ENCODE results near the gene KRTAP12-3.
A peak's percentile ranks its signal among the peaks of the same experiment; 100 is the strongest.

The KRTAP12-3 gene

GRCh38 chr21:44615911-44616590, 41.7 kb upstream of the KRTAP12-3 start:
- Histone ChIP-seq H3K4me3 (no peak overlapping the region), H3K9me3 (peaks cover 0 to 13% (median 6%) of the 10 kb centered on the region in 3 donors), H3K27ac (no peak overlapping the region), H3K36me3 (no peaks in the 10 kb centered on the region), H3K27me3 (peaks cover 0 to 41% of the 10 kb centered on the region in 2 donors), H3K4me1 (no peaks in the 10 kb centered on the region)
- intact Hi-C loops (cut with DNase I; ENCODE audit: low total_unique reads), result no loop called here
- TF ChIP-seq, protein P1, sequence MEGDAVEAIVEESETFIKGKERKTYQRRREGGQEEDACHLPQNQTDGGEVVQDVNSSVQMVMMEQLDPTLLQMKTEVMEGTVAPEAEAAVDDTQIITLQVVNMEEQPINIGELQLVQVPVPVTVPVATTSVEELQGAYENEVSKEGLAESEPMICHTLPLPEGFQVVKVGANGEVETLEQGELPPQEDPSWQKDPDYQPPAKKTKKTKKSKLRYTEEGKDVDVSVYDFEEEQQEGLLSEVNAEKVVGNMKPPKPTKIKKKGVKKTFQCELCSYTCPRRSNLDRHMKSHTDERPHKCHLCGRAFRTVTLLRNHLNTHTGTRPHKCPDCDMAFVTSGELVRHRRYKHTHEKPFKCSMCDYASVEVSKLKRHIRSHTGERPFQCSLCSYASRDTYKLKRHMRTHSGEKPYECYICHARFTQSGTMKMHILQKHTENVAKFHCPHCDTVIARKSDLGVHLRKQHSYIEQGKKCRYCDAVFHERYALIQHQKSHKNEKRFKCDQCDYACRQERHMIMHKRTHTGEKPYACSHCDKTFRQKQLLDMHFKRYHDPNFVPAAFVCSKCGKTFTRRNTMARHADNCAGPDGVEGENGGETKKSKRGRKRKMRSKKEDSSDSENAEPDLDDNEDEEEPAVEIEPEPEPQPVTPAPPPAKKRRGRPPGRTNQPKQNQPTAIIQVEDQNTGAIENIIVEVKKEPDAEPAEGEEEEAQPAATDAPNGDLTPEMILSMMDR (IDR thresholded peaks at IDR 0.05), result no peak
- DNase-seq, result no peak

GRCh38 chr21:44616591-44616926, 41.2 kb upstream of the KRTAP12-3 start:
- Histone ChIP-seq H3K27me3 (peaks cover 0 to 41% of the 10 kb centered on the region in 2 donors), H3K27ac (no peak overlapping the region), H3K4me3 (no peak overlapping the region), H3K4me1 (no peaks in the 10 kb centered on the region), H3K36me3 (no peaks in the 10 kb centered on the region), H3K9me3 (peaks cover 0 to 10% (median 3%) of the 10 kb centered on the region in 3 donors)
- no peak for DNase-seq
- TF ChIP-seq, protein P1 (IDR thresholded peaks at IDR 0.05), result no peak
- intact Hi-C loops (cut with DNase I; ENCODE audit: low total_unique reads), result no loop called here

- Histone ChIP-seq H3K27me3 (peaks cover 0 to 40% of the 10 kb centered on the region in 2 donors), H3K27ac (no peak overlapping the region)
- intact Hi-C loops (cut with DNase I; ENCODE audit: low total_unique reads), result no loop called here
Observed at GRCh38 chr21:44617071-44617501, 40.6 kb upstream of the KRTAP12-3 start.

GRCh38 chr21:44618504-44618903, 39.2 kb upstream of the KRTAP12-3 start:
- no peaks in the 10 kb centered on the region for H3K36me3 ChIP-seq

More at GRCh38 chr21:44617071-44617501, 40.6 kb upstream of the KRTAP12-3 start:
- no peak for DNase-seq
- H3K9me3 ChIP-seq, result peaks cover 0 to 5% (median 0%) of the 10 kb centered on the region in 3 donors
- no peaks in the 10 kb centered on the region for H3K36me3 ChIP-seq
- no peaks in the 10 kb centered on the region for H3K4me1 ChIP-seq
- TF ChIP-seq, protein P1 (IDR thresholded peaks at IDR 0.05), result no peak
- H3K4me3 ChIP-seq, result no peak overlapping the region

GRCh38 chr21:44618909-44619308, 38.8 kb upstream of the KRTAP12-3 start:
- intact Hi-C loops (cut with DNase I; ENCODE audit: low total_unique reads), result no loop called here
- no peak for DNase-seq
- Histone ChIP-seq H3K4me1 (no peaks in the 10 kb centered on the region), H3K4me3 (no peak overlapping the region), H3K27me3 (peaks cover 0 to 23% of the 10 kb centered on the region in 2 donors), H3K9me3 (peaks cover 0 to 14% (median 3%) of the 10 kb centered on the region in 3 donors), H3K27ac (no peak overlapping the region), H3K36me3 (no peaks in the 10 kb centered on the region)
- TF ChIP-seq, protein P1 (IDR thresholded peaks at IDR 0.05), result no peak

More at GRCh38 chr21:44618504-44618903, 39.2 kb upstream of the KRTAP12-3 start:
- Histone ChIP-seq H3K4me1 (no peaks in the 10 kb centered on the region), H3K27me3 (peaks cover 0 to 27% of the 10 kb centered on the region in 2 donors), H3K4me3 (no peak overlapping the region), H3K27ac (no peak overlapping the region), H3K9me3 (peaks cover 0 to 13% (median 3%) of the 10 kb centered on the region in 3 donors)
- intact Hi-C loops (cut with DNase I; ENCODE audit: low total_unique reads), result no loop called here
- peak in 1 of 2 donors; percentile 55 for DNase-seq
- TF ChIP-seq, protein P1 (IDR thresholded peaks at IDR 0.05), result no peak

All from tibial artery (tissue), 4 donors.